T-helper 1 cell (primary cell): Measurements from ENCODE around the gene RNF38.
"Not testable (repeated sequence)": the region's sequence is repeated elsewhere in the genome, so short reads cannot be mapped to it uniquely, and the experiment has no call there.

Experiments
- DNase-seq, 5 donors: peaks; one replicate each; pipeline ENCODE4 v3.0.0-alpha.2; 2012 to 2020
- total RNA-seq, 4 donors: gene quantifications; one replicate each; lab custom pipeline; 2026; lab: John Stamatoyannopoulos, UW

RNF38 gene
- total RNA-seq: 76.8 to 112 (median 92.3) reads per million in 4 donors

GRCh38 chr9:36399980-36400331, at the start of gene RNF38:
RNF38 (minus strand) TSS chr9:36400269; CDS start chr9:36400108, 161 bp downstream.
- DNase-seq: peak in 2 of 5 donors; percentile 4 to 64

GRCh38 chr9:36448555-36448954, 48.5 kb upstream of the RNF38 start:
- not testable (repeated sequence) for DNase-seq

DNA sequence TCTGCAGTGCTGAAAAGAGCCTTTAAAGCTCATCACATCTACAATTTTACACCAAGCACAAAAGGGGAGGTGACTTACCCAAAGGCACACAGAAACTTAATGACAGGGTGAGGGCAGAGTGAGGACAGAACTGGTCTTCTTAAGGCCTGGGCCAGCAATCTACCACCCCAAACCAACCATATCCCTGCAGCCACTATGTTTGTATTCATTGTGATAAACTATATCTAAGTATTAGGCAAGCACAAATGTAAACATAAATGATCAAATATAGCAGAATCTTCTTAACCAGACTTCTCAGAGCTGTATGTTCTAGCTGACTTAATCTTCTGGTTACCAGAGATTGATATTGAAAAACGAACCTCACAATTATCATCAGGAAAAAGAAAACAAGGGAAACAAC, 47.9 kb upstream of the RNF38 start:
- no peak for DNase-seq

- DNase-seq: not testable (repeated sequence)
Measured at GRCh38 chr9:36446678-36447077, 46.6 kb upstream of the RNF38 start.

- DNase-seq: no peak
Measured at GRCh38 chr9:36445800-36446361, 45.8 kb upstream of the RNF38 start.

GRCh38 chr9:36444203-36444602, 44.1 kb upstream of the RNF38 start:
- DNase-seq: no peak

DNA sequence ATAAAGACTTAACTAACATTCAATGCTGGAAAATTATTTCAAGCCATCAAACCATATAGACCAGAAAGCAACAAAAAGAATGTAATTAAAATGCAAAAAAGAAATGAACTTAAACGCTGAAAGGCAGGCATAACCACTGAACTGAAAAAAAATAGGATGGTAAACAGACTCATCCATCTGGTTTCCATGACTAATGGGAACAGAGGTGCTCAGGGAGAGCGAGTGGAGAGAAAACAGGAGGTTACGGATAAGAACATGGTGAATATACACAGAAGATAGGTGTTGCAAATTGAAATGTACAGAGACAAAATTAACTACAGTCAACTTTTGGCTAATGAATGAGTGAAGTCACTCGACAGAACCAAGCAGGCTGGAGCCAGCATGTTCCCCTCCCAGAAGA, 43.5 kb upstream of the RNF38 start:
- no peak for DNase-seq

- DNase-seq: no peak
Measured at GRCh38 chr9:36442710-36443109, 42.6 kb upstream of the RNF38 start.

DNA sequence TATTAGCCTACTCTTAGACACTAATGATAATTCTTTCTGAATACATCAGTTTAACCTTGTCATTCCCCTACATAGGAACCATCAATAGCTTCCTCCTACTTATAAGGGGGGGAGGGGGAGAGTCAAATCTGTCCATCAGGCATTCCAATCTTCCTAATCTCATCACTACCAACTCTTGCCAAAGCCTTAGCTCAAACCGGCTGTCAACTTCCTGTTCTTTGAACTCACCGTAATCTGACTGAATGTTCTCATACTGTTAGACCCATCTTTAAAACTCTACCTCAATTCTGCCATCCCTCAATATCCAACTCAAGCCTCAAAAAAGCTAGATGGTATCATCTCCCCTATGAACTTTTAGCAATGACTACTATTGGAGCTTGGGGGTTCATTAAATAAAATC, 41.9 kb upstream of the RNF38 start:
- no peak for DNase-seq

- DNase-seq: no peak
Measured at GRCh38 chr9:36438536-36439236, 38.6 kb upstream of the RNF38 start.

GRCh38 chr9:36437790-36438189, 37.7 kb upstream of the RNF38 start:
- no peak for DNase-seq

GRCh38 chr9:36436909-36437308, 36.8 kb upstream of the RNF38 start:
- no peak for DNase-seq

DNA sequence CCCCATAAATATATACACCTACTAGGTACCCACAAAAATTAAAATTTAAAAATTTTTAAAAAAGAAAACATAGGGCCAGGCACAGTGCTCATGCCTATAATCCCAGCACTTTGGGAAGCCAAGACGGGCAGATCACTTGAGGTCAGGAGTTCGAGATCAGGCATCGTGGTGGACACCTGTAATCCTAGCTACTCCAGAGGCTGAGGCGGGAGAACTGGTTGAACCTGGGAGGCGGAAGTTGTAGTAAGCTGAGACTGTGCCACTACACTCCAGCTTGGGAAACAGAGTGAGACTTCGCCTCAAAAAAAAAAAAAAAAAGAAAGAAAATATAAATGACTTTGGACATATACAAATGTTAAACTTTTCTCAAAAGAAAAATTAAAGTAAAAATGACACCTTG, 33.3 kb upstream of the RNF38 start:
- DNase-seq: no peak

- no peak for DNase-seq
Measured at GRCh38 chr9:36431078-36431477, 31.0 kb upstream of the RNF38 start.

DNA sequence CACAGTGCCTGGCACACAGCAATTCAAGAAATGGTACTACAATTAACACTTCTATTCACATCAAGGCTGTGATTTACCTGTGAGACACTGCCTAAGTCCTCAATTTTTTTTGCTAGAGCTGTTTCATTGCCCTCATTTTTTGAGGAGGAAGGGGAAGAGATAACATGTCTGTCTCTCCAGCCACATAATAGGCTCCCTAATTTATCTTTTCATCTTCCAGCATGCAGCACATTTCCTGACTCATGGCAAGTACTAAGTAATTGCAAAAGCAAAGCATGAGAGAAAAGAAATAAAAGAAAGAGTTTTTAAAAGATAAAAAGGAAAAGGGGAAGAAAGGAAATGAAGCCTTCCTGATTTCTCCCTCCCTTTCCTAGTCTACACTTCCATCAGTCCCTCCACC, 26.9 kb upstream of the RNF38 start:
- no peak for DNase-seq

DNA sequence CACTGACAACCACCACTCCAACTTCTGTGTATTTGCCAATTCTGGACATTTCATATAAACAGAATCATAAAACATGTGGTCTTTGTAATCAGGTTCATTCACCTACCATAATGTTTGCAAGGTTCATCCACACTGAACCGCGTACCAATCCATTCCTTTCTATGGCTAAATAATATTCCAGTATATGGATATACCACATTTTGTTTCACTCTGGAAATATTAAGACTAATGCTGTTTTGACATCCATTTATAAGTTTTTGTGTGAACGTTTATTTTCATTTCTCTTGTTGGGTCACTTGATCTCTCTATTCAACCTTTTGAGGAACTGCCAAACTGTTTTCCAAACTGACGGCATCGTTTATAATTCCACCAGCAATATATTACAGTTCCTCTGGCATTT, 26.3 kb upstream of the RNF38 start:
- no peak for DNase-seq

- no peak for DNase-seq
Measured at GRCh38 chr9:36424289-36425055, 24.4 kb upstream of the RNF38 start.

- DNase-seq: no peak
Measured at GRCh38 chr9:36423206-36423605, 23.1 kb upstream of the RNF38 start.

DNA sequence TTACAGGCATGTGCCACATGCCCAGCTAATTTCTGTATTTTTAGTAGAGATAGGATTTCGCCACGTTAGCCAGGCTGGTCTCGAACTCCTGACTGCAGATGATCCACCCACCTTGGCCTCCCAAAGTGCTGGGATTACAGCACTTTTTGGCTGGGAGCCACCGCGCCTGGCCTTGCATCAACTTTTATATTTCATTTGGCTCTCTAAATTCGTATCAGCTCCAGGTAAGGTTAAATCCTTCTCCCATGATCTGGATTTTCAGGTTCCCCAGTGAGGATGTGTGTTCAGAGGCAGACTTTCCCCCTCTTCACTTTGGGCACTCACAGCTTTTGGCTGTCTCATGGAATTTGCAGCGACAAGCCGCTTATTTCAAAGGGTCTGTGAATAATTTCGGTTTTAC, 16.8 kb upstream of the RNF38 start:
- no peak for DNase-seq

DNA sequence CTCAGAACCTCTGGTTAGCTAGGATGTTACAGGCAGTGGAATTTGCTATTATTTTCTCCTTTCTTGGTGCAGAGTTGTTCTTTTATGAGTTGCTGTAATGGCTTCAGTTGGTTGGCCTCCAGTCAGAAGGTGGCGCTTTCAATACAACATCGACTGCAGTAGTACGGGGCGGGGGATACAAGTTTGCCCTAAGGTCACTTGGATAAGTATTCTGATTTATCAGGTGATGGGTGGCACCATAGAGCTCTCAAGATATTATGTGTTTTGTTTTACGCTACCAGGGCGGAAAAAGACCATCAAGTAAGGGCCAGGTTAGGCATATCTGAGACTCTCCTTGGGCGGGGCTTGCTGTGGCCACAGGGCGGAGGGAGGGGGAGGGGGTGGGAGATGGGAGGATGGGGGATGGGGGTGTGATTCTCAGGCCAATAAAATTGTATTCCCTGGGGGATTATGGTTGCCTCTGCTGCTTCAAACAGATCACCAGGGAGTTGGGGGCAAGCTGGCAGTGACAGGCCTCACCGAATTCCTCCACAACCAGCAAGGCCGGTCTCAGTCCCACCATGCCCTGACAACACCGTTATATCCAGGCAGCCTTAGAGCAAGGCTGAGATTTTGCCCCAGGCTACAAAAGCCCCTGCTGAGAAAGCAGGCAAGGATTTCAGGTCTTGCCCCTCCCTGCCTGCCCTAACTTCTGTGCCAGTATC, 15.9 kb upstream of the RNF38 start:
- no peak for DNase-seq

DNA sequence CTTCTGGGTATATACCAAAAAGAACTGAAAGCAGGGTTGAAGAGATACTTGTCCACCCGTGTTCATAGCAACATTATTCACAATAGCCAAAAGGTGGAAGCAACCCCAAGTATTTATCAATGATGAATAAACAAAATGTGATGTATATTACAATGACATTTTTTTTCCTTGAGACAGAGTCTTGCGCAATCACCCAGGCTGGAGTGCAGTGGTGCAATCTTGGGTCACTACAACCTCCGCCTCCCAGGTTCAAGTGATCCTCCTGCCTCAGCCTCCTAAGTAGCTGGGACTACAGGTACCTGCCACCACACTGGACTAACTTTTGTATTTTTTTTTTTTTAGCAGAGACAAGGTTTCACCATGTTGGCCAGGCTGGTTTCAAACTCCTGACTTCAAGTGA, 11.3 kb upstream of the RNF38 start:
- not testable (repeated sequence) for DNase-seq

DNA sequence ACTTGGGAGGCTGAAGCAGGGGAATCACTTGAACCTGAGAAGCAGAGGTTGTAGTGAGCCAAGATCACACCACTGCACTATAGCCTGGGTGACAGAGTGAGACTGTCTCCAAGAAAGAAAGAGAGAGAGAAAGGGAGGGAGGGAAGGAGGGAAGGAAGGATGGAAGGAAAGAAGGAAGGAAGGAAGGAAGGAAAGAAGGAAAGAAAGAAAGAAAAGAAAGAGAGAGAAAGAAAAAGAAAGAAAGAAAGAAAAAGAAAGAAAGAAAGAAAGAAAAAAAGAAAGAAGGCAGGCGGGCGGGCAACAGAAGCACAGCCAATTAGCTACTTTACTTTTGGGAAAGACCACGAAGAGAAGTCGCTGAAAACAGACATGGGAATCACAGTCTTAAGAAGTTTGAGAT, 9.0 kb upstream of the RNF38 start:
- DNase-seq: not testable (repeated sequence)

- DNase-seq: peak; percentile 22 to 67 (median 55)
Measured at GRCh38 chr9:36407122-36407723, 7.2 kb upstream of the RNF38 start.
